SU-DHL-6 (cell line): Measurements from ENCODE around the gene PTPN4.

Source experiments
- H2AFZ ChIP-seq: fragments of 200-600 bp; sonication (generic); 2 replicates; pipeline ENCODE4 v1.6.1; 2014; ENCODE audit warnings: low read depth, mild to moderate bottlenecking, moderate library complexity, mixed read lengths, antibody characterized with exemption, low read length; ENCODE audit not compliant: severe bottlenecking
- H3F3A ChIP-seq: fragments of 200-600 bp; shearing (Covaris generic); 2 replicates; pipeline ENCODE4 v1.6.0; 2016; ENCODE audit warnings: antibody characterized with exemption, mild to moderate bottlenecking; ENCODE audit not compliant: insufficient read depth
- H3K27ac ChIP-seq: fragments of 200-600 bp; sonication (generic); 2 replicates; pipeline ENCODE4 v1.5.1; 2016; ENCODE audit warnings: low read depth, mild to moderate bottlenecking, low read length, moderate library complexity, mixed read lengths
- H3K27me3 ChIP-seq: fragments of 200-600 bp; sonication (generic), shearing (Covaris generic); 2 replicates; pipeline ENCODE4 v1.6.0; 2014; ENCODE audit warnings: mild to moderate bottlenecking, low read length
- H3K36me3 ChIP-seq: fragments of 200-600 bp; sonication (generic); 2 replicates; pipeline ENCODE4 v1.6.1; 2014; ENCODE audit warnings: mild to moderate bottlenecking, low read length, mixed read lengths
- H3K4me2 ChIP-seq: fragments of 300-600, 200-600 bp; shearing (Covaris generic), sonication (generic); 2 replicates; pipeline ENCODE4 v1.6.0; 2014; ENCODE audit warnings: low read length, low read depth, mild to moderate bottlenecking; ENCODE audit not compliant: poor library complexity, severe bottlenecking
- H3K4me3 ChIP-seq: fragments of 200-600 bp; sonication (generic); 2 replicates; pipeline ENCODE4 v1.5.1; 2014; ENCODE audit warnings: antibody characterized with exemption, low read length, mild to moderate bottlenecking, mixed read lengths; ENCODE audit not compliant: insufficient read depth, poor library complexity, severe bottlenecking
- H3K79me2 ChIP-seq: fragments of 200-600 bp; sonication (generic); 2 replicates; pipeline ENCODE4 v1.6.1; 2014; ENCODE audit warnings: mild to moderate bottlenecking, low read length, moderate library complexity; ENCODE audit not compliant: insufficient read depth
- H3K9ac ChIP-seq: fragments of 200-600 bp; sonication (generic); 2 replicates; pipeline ENCODE4 v1.7.0; 2014; ENCODE audit warnings: mild to moderate bottlenecking, low read length
- H3K9me2 ChIP-seq: fragments of 200-600 bp; sonication (generic); replicated peaks from 2 replicates; pipeline ENCODE4 v1.6.1; 2014; ENCODE audit warnings: low read length; ENCODE audit not compliant: insufficient read depth
- H3K9me3 ChIP-seq: fragments of 200-600 bp; sonication (generic); 2 replicates; pipeline ENCODE4 v1.6.1; 2014; ENCODE audit warnings: low read length, mixed read lengths; ENCODE audit not compliant: insufficient read depth
- H4K20me1 ChIP-seq: fragments of 200-600 bp; sonication (generic); 2 replicates; pipeline ENCODE4 v1.6.1; 2014; ENCODE audit warnings: low read depth, mild to moderate bottlenecking, antibody characterized with exemption, low read length, moderate library complexity, mixed read lengths
- EZH2phosphoT487 ChIP-seq: fragments of 200-600 bp; sonication (generic), shearing (Covaris generic); conservative IDR thresholded peaks from 2 replicates; pipeline ENCODE4 v1.6.1; 2018; ENCODE audit warnings: mild to moderate bottlenecking, antibody characterized with exemption, low read length, moderate library complexity, mixed read lengths
- TF ChIP-seq, protein P1 (sequence below): fragments of 200-600 bp; sonication (generic); IDR thresholded peaks from one replicate; pipeline ENCODE4 v1.5.1; 2017; ENCODE audit warnings: antibody characterized with exemption, mild to moderate bottlenecking, low read length, moderate library complexity; ENCODE audit not compliant: insufficient read depth, poor library complexity, severe bottlenecking

PTPN4 gene

DNA sequence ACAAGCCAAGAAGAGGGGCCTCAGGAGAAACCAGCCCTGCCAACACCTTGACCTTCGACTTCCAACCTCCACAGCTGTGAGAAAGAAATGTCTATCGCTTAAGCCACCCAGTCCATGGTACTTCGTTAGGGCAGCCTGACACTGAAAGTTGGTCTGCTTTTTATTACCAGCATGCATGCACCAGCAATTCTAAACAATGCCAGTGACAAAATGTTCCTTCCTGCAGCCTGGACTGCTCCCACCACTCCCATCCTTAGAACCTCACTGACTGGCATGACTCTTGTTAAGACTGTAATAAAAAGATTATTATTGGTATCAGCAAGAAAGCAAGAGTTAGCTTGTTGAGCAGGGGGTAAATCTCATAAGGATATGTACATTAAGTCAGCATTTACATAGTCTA, 47.2 kb upstream of the PTPN4 start:
- Histone ChIP-seq H4K20me1 (no peaks in the 10 kb centered on the region), H3K27me3 (no peaks in the 10 kb centered on the region), H3F3A (no peaks in the 10 kb centered on the region), H2AFZ (no peak overlapping the region), H3K36me3 (no peaks in the 10 kb centered on the region), H3K4me2 (no peak overlapping the region), H3K27ac (no peak overlapping the region), H3K9ac (no peak overlapping the region), H3K79me2 (no peaks in the 10 kb centered on the region), H3K4me3 (no peak overlapping the region), H3K9me3 (no peaks in the 10 kb centered on the region), H3K9me2 (no peaks in the 10 kb centered on the region)
- TF ChIP-seq, protein P1, sequence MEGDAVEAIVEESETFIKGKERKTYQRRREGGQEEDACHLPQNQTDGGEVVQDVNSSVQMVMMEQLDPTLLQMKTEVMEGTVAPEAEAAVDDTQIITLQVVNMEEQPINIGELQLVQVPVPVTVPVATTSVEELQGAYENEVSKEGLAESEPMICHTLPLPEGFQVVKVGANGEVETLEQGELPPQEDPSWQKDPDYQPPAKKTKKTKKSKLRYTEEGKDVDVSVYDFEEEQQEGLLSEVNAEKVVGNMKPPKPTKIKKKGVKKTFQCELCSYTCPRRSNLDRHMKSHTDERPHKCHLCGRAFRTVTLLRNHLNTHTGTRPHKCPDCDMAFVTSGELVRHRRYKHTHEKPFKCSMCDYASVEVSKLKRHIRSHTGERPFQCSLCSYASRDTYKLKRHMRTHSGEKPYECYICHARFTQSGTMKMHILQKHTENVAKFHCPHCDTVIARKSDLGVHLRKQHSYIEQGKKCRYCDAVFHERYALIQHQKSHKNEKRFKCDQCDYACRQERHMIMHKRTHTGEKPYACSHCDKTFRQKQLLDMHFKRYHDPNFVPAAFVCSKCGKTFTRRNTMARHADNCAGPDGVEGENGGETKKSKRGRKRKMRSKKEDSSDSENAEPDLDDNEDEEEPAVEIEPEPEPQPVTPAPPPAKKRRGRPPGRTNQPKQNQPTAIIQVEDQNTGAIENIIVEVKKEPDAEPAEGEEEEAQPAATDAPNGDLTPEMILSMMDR, result no peak
- no peak for TF ChIP-seq EZH2phosphoT487

DNA sequence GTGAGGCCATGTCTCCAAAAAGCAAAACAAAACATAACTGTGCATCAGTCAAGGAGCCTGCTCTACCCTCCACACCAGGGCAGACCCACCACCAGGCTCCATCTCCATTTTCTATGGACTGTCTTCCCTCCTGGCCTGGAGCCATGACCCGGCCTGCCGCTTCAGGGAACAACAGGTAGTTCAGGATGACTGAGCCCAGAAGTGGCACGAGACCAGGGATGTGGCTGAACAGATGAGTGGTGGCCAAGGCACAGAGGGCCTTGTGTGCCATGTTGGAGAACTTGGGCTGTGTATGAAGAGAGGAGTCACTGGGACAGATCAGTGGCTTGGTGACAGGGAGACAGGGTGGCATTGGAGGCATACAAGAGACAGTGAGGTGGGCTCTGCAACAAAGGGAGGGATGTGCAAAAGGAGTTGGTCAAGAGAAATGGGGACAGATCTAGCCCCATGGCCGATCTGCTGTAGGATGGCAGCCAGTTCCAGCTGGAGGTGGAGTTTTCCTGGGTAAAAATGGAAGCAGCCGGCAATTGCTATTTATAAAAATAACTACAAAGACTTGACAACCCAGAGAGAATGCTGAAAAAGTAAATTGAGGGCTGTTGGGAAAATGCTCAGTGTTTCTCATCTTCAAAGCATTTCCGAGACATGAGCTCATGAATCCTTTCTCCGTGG, 45.8 kb upstream of the PTPN4 start:
- Histone ChIP-seq H3K9me3 (no peaks in the 10 kb centered on the region), H4K20me1 (no peaks in the 10 kb centered on the region), H3K4me2 (no peak overlapping the region), H3K4me3 (no peak overlapping the region), H2AFZ (no peak overlapping the region), H3K36me3 (no peaks in the 10 kb centered on the region), H3K27me3 (no peaks in the 10 kb centered on the region), H3K27ac (no peak overlapping the region), H3K9me2 (no peaks in the 10 kb centered on the region), H3K79me2 (no peaks in the 10 kb centered on the region), H3K9ac (no peak overlapping the region), H3F3A (no peaks in the 10 kb centered on the region)
- TF ChIP-seq EZH2phosphoT487, result no peak
- TF ChIP-seq, protein P1, result no peak

DNA sequence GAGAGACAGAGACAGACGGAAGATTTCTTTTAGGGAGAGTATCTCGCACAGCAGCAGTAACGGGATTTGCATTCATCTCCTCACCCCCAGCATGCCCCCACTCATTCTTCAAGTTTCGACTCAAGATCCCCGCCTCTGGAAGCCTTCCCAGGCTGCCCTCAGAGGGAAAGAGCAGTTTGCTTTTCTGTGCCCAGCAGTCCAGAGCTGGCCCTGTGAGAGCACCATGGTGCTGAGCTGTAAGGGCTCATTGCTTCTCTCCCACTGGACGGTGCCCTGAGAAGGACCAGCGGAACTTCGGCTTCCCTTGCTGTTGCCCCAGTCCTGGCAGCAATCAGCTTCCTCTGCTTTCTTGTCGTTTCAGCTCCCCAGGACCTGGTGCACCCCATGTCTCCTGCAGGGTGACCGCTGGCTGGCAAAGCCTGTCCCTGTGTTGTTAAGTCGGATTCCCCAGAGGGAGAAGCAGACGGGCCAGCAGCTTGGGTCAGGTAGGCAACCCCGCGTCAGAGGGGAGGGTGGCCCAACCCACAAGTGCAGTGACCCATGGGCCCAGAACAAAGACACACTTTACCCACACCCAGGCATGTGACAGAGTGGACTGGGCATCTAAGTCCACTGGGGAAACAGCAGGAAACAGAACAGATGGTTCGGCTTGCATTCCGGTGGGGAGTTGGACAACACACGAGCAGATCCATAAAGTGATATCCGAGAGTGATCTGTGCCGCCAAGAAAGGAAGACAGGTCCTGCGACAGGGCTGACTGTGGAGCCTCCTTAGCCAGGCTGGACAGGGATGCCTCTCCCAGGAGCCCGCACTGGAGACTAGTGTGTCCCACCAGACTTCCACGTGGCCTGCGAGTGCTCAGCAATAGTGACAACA, 44.1 kb upstream of the PTPN4 start:
- no peaks in the 10 kb centered on the region for H3K27me3 ChIP-seq
- H3K27ac ChIP-seq, result no peak overlapping the region
- H2AFZ ChIP-seq, result no peak overlapping the region
- H4K20me1 ChIP-seq, result no peaks in the 10 kb centered on the region
- no peaks in the 10 kb centered on the region for H3K9me3 ChIP-seq
- no peaks in the 10 kb centered on the region for H3F3A ChIP-seq
- H3K79me2 ChIP-seq, result no peaks in the 10 kb centered on the region
- no peak for TF ChIP-seq EZH2phosphoT487
- TF ChIP-seq, protein P1, result no peak
- no peaks in the 10 kb centered on the region for H3K9me2 ChIP-seq
- H3K9ac ChIP-seq, result no peak overlapping the region
- no peak overlapping the region for H3K4me3 ChIP-seq
- no peak overlapping the region for H3K4me2 ChIP-seq
- H3K36me3 ChIP-seq, result no peaks in the 10 kb centered on the region
